Measurements from ENCODE around the gene RAB6B.

The RAB6B gene

GRCh38 chr3:133835961-133836360, 59.7 kb downstream of the RAB6B start:
- no peak for DNase-seq (ENCODE audit: low spot score)

GRCh38 chr3:133835418-133835743, 60.3 kb downstream of the RAB6B start:
- no peak for DNase-seq (ENCODE audit: low spot score)

GRCh38 chr3:133834621-133835417, 60.9 kb downstream of the RAB6B start:
- DNase-seq (ENCODE audit: low spot score) = no peak

- no peak for DNase-seq (ENCODE audit: low spot score)
These were observed 61.6 kb downstream of the RAB6B start for GRCh38 chr3:133833880-133834620.

- DNase-seq (ENCODE audit: low spot score) = no peak
These were observed 62.4 kb downstream of the RAB6B start for GRCh38 chr3:133833267-133833666.

GRCh38 chr3:133832802-133833144, 62.9 kb downstream of the RAB6B start:
- no peak for DNase-seq (ENCODE audit: low spot score)

GRCh38 chr3:133831966-133832801, 63.5 kb downstream of the RAB6B start:
- DNase-seq (ENCODE audit: low spot score) = no peak

GRCh38 chr3:133830071-133830470, 65.6 kb downstream of the RAB6B start:
- no peak for DNase-seq (ENCODE audit: low spot score)

GRCh38 chr3:133829310-133829707, 66.4 kb downstream of the RAB6B start:
- DNase-seq (ENCODE audit: low spot score) = no peak

- no peak for DNase-seq (ENCODE audit: low spot score)
These were observed 66.9 kb downstream of the RAB6B start for GRCh38 chr3:133828576-133829309.

- no peak for DNase-seq (ENCODE audit: low spot score)
These were observed 68.0 kb downstream of the RAB6B start for GRCh38 chr3:133827684-133828083.

- no peak for DNase-seq (ENCODE audit: low spot score)
These were observed 68.5 kb downstream of the RAB6B start for GRCh38 chr3:133827136-133827535.

- DNase-seq (ENCODE audit: low spot score) = no peak
These were observed 69.5 kb downstream of the RAB6B start for GRCh38 chr3:133825969-133826727.

- no peak for DNase-seq (ENCODE audit: low spot score)
These were observed 70.7 kb downstream of the RAB6B start for GRCh38 chr3:133824961-133825485.

- DNase-seq (ENCODE audit: low spot score) = peak; percentile 68
These were observed 73.7 kb downstream of the RAB6B start for GRCh38 chr3:133821767-133822638.

- DNase-seq (ENCODE audit: low spot score) = no peak
These were observed 74.6 kb downstream of the RAB6B start for GRCh38 chr3:133820889-133821675.

- no peak for DNase-seq (ENCODE audit: low spot score)
These were observed 75.6 kb downstream of the RAB6B start for GRCh38 chr3:133820129-133820528.

GRCh38 chr3:133815386-133815785, 80.3 kb downstream of the RAB6B start:
- DNase-seq (ENCODE audit: low spot score) = no peak

GRCh38 chr3:133812872-133813271, 82.8 kb downstream of the RAB6B start:
- DNase-seq (ENCODE audit: low spot score) = peak; percentile 66
